Activated CD8-positive, alpha-beta T cell treated with anti-CD3 and anti-CD28 coated beads for 36 hours (primary cell): Measurements from ENCODE around the gene INTS4. TPM values are rescaled to one million over a fixed set of nuclear protein-coding genes. Genes with fewer than 3 reads are reported as not detected.
"Not testable (repeated sequence)": the region's sequence is repeated elsewhere in the genome, so short reads cannot be mapped to it uniquely, and the experiment has no call there.

Experiments
- ATAC-seq: fragments of 200-7000 bp; cut with Tn5 transposase; one replicate; pipeline ENCODE4 v1.10.0; 2021; ENCODE audit warnings: mild to moderate bottlenecking, moderate library complexity
- CTCF ChIA-PET: fragments of 350-600 bp; sonication (Branson Sonifier 250); formaldehyde crosslinking; loops from one replicate; lab custom pipeline; 2021; ENCODE audit warnings: antibody characterized with exemption; lab: Charles Lee
- POLR2A ChIA-PET: fragments of 350-600 bp; sonication (Branson Sonifier 250); formaldehyde crosslinking; loops from one replicate; lab custom pipeline; 2021; ENCODE audit warnings: antibody characterized with exemption; lab: Charles Lee
- DNase-seq: peaks from one replicate; pipeline ENCODE4 v3.0.0-alpha.2; 2020
- H3K27ac Mint-ChIP-seq: one replicate; pipeline ENCODE4 v1.8.0; 2021; ENCODE audit warnings: mild to moderate bottlenecking, mixed read lengths
- H3K27me3 Mint-ChIP-seq: one replicate; pipeline ENCODE4 v1.8.0; 2021; ENCODE audit warnings: mixed read lengths
- H3K36me3 Mint-ChIP-seq: one replicate; pipeline ENCODE4 v1.8.0; 2021; ENCODE audit warnings: low read depth, mixed read lengths
- H3K4me1 Mint-ChIP-seq: one replicate; pipeline ENCODE4 v1.8.0; 2021; ENCODE audit warnings: low read depth, mixed read lengths
- H3K4me3 Mint-ChIP-seq: one replicate; pipeline ENCODE4 v1.8.0; 2021; ENCODE audit warnings: mild to moderate bottlenecking, moderate library complexity, mixed read lengths
- H3K9me3 Mint-ChIP-seq: one replicate; pipeline ENCODE4 v1.8.0; 2021; ENCODE audit warnings: mixed read lengths
- CTCF ChIP-seq: fragments of 200-600 bp; IDR thresholded peaks from one replicate; pipeline ENCODE4 v1.8.0; 2022; ENCODE audit warnings: antibody characterized with exemption, mild to moderate bottlenecking
- intact Hi-C: fragments of 100-400 bp; cut with micrococcal nuclease; formaldehyde crosslinking; loops from one replicate; pipeline ENCODE4 v1.10.0; 2022
- total RNA-seq, 2 experiments: library from RNA; stranded (reverse); gene quantifications; one replicate each; pipeline ENCODE4 v1.2.3, GENCODE V29; 2021

Gene INTS4
- 10 to 100 TPM; 44.4 to 45.8 TPM for total RNA-seq

DNA sequence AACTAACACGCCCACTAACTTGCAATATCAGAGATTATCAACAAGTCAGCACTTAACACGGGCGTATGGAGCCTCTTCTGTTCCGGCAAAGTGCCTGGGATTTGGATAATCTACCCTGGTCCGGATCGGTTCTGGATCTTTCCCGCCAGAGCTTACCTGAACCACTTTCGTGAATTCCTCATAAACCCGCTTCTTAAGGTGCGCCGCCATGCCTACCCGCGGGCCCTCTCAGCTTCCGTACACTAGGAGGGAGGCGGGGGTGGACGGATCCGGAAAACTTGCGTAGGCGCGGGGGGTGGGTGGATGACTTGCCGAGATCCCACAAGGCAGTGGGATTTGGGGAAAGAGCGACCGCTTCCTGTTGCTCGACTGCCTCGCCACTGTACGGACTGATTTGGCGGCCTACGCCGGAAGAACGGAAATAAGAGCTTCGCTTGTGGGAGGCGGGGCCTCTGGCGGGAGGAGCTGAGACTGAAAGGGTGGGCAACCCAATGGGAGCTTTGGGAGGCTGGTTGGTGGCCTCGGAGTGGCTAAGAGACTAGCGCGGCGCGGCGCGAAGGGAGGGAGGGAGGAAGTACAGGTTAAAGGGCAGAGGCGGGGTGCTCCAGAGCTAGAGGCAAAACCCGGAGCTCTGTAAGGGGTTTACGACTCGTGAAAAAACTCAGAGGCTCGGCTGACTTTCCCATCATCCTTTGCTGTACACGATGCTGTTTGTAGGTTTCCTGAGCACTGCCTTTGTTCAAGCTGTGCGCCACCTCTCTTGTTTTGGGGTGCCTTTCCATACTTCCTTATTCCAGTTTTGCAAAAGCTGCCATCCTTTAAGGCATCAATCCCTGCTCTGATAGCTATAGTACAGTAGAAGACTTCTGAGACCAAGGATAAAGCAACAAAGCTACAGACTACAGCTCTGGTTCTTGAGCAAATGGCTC is at the start of gene INTS4:
Gene INTS4 (minus strand): TSS at position 235 of the 929 bp plus-strand sequence. CDS start 25 bp downstream, at position 210.
- ATAC-seq (peak; percentile 99), DNase-seq (peak; percentile 99)
- CTCF ChIA-PET = interaction anchor here (0.9 to 1.7 kb wide), 11 partner anchors 10 to 218 kb away, joined by 3 to 16 read pairs (median 4); partner anchors contain the start of gene ALG8
- H3K27ac Mint-ChIP-seq = peak within 1 kb of the TSS; percentile 96
- intact Hi-C loops = loop anchor here (10.0 kb wide), 1 partner anchor 180 kb away; no protein-coding TSS in a partner anchor
- peaks cover 17% of the 10 kb centered on the region for H3K4me1 Mint-ChIP-seq
- peak within 1 kb of the TSS; percentile 97 for H3K4me3 Mint-ChIP-seq
- no peaks in the 10 kb centered on the region for H3K27me3 Mint-ChIP-seq
- H3K36me3 Mint-ChIP-seq = peaks cover 2% of the 10 kb centered on the region
- no peaks in the 10 kb centered on the region for H3K9me3 Mint-ChIP-seq
- TF ChIP-seq CTCF = no peak
- POLR2A ChIA-PET = interaction anchor here (0.6 to 2.1 kb wide), 14 partner anchors 10 to 412 kb away, joined by 3 to 9 read pairs (median 4); partner anchors contain the start of genes ALG8, KCTD21, NDUFC2 and USP35

- Mint-ChIP-seq H3K4me3 (no peak overlapping the region), H3K36me3 (no peaks in the 10 kb centered on the region), H3K9me3 (no peaks in the 10 kb centered on the region), H3K27me3 (no peaks in the 10 kb centered on the region), H3K4me1 (peaks cover 27% of the 10 kb centered on the region), H3K27ac (no peak overlapping the region)
- no peak for TF ChIP-seq CTCF
- ChIA-PET CTCF (interaction anchor here (3.1 kb wide), 1 partner anchor 42 kb away, joined by 10 read pairs; no protein-coding TSS in a partner anchor), POLR2A (no interaction called here)
- ATAC-seq (no peak), DNase-seq (no peak)
- intact Hi-C loops = no loop called here
These were observed 47.5 kb upstream of the INTS4 start for GRCh38 chr11:78041843-78042440.

DNA sequence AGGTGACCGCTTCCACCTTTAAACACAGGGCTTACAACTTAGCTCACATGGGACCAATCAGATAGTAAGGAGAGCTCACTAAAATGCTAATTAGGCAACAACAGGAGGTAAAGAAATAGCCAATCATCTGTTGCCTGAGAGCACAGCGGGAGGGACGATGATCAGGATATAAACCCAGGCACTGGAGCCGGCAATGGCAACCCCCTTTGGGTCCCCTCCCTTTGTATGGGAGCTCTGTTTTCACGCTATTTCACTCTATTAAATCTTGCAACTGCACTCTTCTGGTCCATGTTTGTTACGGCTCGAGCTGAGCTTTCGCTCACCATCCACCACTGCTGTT is 46.9 kb upstream of the INTS4 start:
- ChIA-PET CTCF (interaction anchor here (1.7 to 3.1 kb wide), 3 partner anchors 11 to 46 kb away, joined by 5 to 10 read pairs (median 8); partner anchors contain the start of gene INTS4), POLR2A (interaction anchor here (0.6 kb wide), 1 partner anchor 1793 kb away, joined by 3 read pairs; no protein-coding TSS in a partner anchor)
- H3K36me3 Mint-ChIP-seq, H3K27ac Mint-ChIP-seq, H3K9me3 Mint-ChIP-seq, H3K4me3 Mint-ChIP-seq, H3K27me3 Mint-ChIP-seq, ATAC-seq, intact Hi-C loops, DNase-seq: not testable (repeated sequence)
- peaks cover 27% of the 10 kb centered on the region for H3K4me1 Mint-ChIP-seq

DNA sequence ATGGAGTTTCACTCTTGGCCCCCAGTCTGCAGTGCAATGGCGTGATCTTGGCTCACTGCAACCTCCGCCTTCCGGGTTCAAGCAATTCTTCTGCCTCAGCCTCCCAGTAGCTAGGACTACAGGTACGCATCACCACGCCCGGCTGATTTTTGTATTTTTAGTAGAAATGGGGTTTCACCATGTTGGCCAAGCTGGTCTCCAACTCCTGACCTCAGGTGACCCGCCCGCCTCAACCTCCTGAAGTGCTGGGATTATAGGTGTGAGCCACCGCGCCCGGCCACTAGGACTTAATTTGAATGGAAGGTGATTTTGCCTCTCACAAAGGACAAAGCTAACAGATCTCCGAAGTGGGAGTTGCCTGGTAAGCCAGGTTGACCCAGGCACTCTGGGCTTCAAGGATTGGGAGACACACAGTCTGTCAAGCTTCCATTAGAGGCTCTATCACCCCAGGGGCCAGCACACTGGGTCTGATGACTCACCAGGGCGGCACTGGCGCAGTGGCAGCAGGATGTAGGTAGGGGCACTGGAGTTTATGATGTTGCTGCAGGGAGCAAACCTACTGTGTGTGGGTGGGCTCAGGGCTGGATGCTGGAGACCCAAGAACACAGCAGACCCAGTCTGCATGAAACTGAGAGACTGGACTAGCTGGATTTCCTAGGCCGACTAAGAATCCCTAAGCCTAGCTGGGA is 46.4 kb upstream of the INTS4 start:
- Mint-ChIP-seq H3K4me3 (no peak overlapping the region), H3K4me1 (peaks cover 21% of the 10 kb centered on the region), H3K9me3 (no peaks in the 10 kb centered on the region), H3K36me3 (no peaks in the 10 kb centered on the region), H3K27ac (no peak overlapping the region), H3K27me3 (no peaks in the 10 kb centered on the region)
- ChIA-PET POLR2A (interaction anchor here (0.6 to 1.5 kb wide), 2 partner anchors 46 to 1792 kb away, joined by 3 to 5 read pairs; partner anchors contain the start of gene INTS4), CTCF (interaction anchor here (1.7 to 3.1 kb wide), 3 partner anchors 11 to 46 kb away, joined by 5 to 10 read pairs (median 8); partner anchors contain the start of gene INTS4)
- DNase-seq (peak; percentile 52), ATAC-seq (peak; percentile 28)
- intact Hi-C loops = no loop called here
- TF ChIP-seq CTCF = no peak
